AG04449 (cell line): ENCODE results near the gene PXDC1.

Experiments
- CTCF ChIA-PET: fragments of 350-600 bp; formaldehyde crosslinking; extraction: SDS; loops from one replicate; lab custom pipeline; 2021; ENCODE audit warnings: antibody characterized with exemption; lab: Yijun Ruan, JAX
- POLR2A ChIA-PET: fragments of 400-600, 350-600 bp; formaldehyde crosslinking; extraction: SDS; loops from one replicate; lab custom pipeline; 2020; ENCODE audit warnings: antibody characterized with exemption, inconsistent platforms; lab: Yijun Ruan, JAX
- DNase-seq: peaks from one replicate; pipeline ENCODE4 v3.0.0-alpha.2; 2010; ENCODE audit warnings: low read depth, low spot score
- H3K4me3 ChIP-seq: 2 replicates; pipeline ENCODE4 v1.5.1; 2011; ENCODE audit warnings: low read depth, mild to moderate bottlenecking, control low read depth, low read length
- CTCF ChIP-seq: IDR thresholded peaks from one replicate; pipeline ENCODE4 v1.5.1; 2011; ENCODE audit warnings: mild to moderate bottlenecking, moderate library complexity, low read length, control low read depth, inconsistent platforms; ENCODE audit not compliant: insufficient read depth; ENCODE audit errors: missing control alignments

The PXDC1 gene

GRCh38 chr6:3708540-3708939 lies 43.0 kb downstream of the PXDC1 start:
- no peak for DNase-seq
- ChIA-PET POLR2A (no interaction called here), CTCF (interaction anchor here (0.6 kb wide), 1 partner anchor 23 kb away, joined by 3 read pairs; no protein-coding TSS in a partner anchor)
- H3K4me3 ChIP-seq = no peak overlapping the region
- TF ChIP-seq CTCF = no peak

DNA sequence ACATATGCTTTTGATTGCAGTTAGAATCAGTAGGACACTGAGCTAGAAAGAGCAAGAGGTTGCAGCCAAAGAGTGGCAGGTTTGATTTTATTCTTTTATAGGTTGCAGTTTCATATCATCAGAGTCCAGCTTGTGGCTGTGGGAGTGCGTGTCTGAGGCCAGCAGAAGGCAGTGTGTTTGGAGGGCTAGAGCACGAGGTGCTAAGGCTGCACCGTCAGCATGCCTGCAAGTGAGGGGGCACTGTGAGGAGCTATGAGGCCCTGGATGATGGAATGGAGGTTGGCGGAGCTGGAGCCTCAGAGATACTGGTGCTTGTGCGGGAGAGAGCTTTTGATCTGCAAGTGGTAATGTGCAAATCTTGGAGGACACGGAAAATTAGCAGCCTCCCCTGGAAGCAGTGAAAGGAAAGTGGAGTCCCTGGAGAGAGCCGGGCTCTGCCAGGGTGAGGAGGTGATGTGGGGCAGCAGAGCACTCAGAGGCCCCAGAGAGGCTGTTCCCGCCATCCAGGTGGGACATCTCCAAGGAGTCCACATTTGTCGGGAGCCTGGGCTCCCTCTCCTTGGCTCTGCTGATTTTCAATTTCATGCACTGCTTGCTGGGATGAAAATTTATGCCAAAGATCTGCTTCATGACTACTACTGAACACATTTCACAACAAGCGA lies 43.6 kb downstream of the PXDC1 start:
- no peak for DNase-seq
- CTCF ChIA-PET = interaction anchor here (1.2 kb wide), 1 partner anchor 24 kb away, joined by 3 read pairs; no protein-coding TSS in a partner anchor
- TF ChIP-seq CTCF = no peak
- H3K4me3 ChIP-seq = no peak overlapping the region
- POLR2A ChIA-PET = no interaction called here

DNA sequence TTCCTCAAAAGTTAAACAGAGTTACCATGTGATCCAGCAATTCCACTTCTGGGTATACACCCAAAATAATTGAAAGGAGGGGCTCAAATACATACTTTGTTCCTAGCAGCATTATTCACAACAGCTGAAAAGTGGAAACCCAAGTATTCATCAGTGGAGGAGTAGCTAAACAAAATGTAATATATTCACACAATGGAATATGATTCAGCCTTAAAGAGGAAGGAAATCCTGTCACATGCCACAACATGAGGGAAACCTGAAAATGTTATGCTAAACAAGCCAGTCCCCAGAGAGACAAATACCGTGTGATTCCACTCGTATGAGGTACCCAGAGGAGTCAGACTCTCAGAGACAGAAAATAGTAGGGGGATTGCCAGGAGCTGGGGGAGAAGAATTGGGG lies 44.5 kb downstream of the PXDC1 start:
- no peak for DNase-seq
- ChIA-PET CTCF (interaction anchor here (1.2 kb wide), 1 partner anchor 25 kb away, joined by 3 read pairs; no protein-coding TSS in a partner anchor), POLR2A (no interaction called here)
- TF ChIP-seq CTCF = no peak
- no peak overlapping the region for H3K4me3 ChIP-seq

GRCh38 chr6:3706547-3706946 lies 45.0 kb downstream of the PXDC1 start:
- TF ChIP-seq CTCF = no peak
- DNase-seq = no peak
- ChIA-PET POLR2A (no interaction called here), CTCF (no interaction called here)
- H3K4me3 ChIP-seq = no peak overlapping the region

- ChIA-PET POLR2A (no interaction called here), CTCF (interaction anchor here (1.4 to 2.5 kb wide), 2 partner anchors 16 to 30 kb away, joined by 3 to 11 read pairs; no protein-coding TSS in a partner anchor)
- no peak overlapping the region for H3K4me3 ChIP-seq
- no peak for TF ChIP-seq CTCF
- no peak for DNase-seq
Observed at GRCh38 chr6:3701631-3702030, 49.9 kb downstream of the PXDC1 start.

DNA sequence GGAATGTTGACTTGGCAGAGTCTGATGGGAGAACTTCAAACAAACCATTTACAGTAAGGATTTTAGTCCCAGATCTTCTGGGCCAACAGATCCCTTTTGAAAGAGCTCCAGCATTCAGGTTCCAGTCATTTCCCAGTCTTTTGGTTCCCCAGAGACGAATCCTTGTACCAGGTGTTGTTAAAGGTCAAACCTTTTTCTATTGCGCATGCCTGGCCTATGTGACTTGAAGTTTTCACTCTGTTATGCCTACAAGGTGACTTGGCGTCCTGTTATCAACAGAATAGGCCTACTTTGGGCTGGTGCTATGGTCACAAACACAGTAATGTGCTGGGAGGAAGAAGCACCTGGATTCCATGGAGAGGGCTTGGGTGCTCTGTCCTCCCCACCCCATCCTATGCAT lies 52.3 kb downstream of the PXDC1 start:
- ChIA-PET POLR2A (interaction anchor here (0.5 kb wide), 1 partner anchor 629 kb away, joined by 3 read pairs; no protein-coding TSS in a partner anchor), CTCF (interaction anchor here (1.1 to 1.4 kb wide), 2 partner anchors 179 to 419 kb away, joined by 3 read pairs; no protein-coding TSS in a partner anchor)
- H3K4me3 ChIP-seq = no peak overlapping the region
- no peak for TF ChIP-seq CTCF
- DNase-seq = no peak
